ENCODE measurements around the gene IL34.

- TF ChIP-seq CTCF (IDR thresholded peaks at IDR 0.05) (no peak), POLR2A (IDR thresholded peaks at IDR 0.05) (no peak)
Observed at GRCh38 chr16:70663524-70664324, 17.4 kb downstream of the IL34 start.
